Astrocyte of the cerebellum (primary cell): ENCODE data around the gene ZNF521.

Experiments
- DNase-seq: peaks from one replicate; pipeline ENCODE4 v3.0.0-alpha.2; 2011; ENCODE audit warnings: low read depth
- H3K4me3 ChIP-seq: 2 replicates; pipeline ENCODE4 v1.5.1; 2011; ENCODE audit warnings: mild to moderate bottlenecking, low read depth, low read length, moderate library complexity
- CTCF ChIP-seq: IDR thresholded peaks from 2 replicates; pipeline ENCODE4 v1.5.1; 2012; ENCODE audit warnings: low read length, low read depth, moderate library complexity, mild to moderate bottlenecking; ENCODE audit errors: missing control alignments
- in situ Hi-C: cut with HindIII; loops from 2 replicates; pipeline ENCODE4 v1.10.0; 2017; ENCODE audit warnings: low sequenced_read_pairs

Gene ZNF521

GRCh38 chr18:25077038-25077943, 274.7 kb downstream of the ZNF521 start:
- in situ Hi-C loops: no loop called here
- no peak for TF ChIP-seq CTCF
- no peak overlapping the region for H3K4me3 ChIP-seq
- DNase-seq: no peak

GRCh38 chr18:25075783-25076182, 276.2 kb downstream of the ZNF521 start:
- no peak overlapping the region for H3K4me3 ChIP-seq
- in situ Hi-C loops: no loop called here
- DNase-seq: no peak
- TF ChIP-seq CTCF: no peak

- H3K4me3 ChIP-seq: no peak overlapping the region
- no peak for DNase-seq
- no peak for TF ChIP-seq CTCF
- in situ Hi-C loops: no loop called here
Measured at GRCh38 chr18:25075331-25075730, 276.6 kb downstream of the ZNF521 start.

- no peak for DNase-seq
Measured at GRCh38 chr18:25074925-25075324, 277.0 kb downstream of the ZNF521 start.

GRCh38 chr18:25072205-25072604, 279.8 kb downstream of the ZNF521 start:
- H3K4me3 ChIP-seq: no peak overlapping the region
- in situ Hi-C loops: no loop called here
- no peak for DNase-seq
- no peak for TF ChIP-seq CTCF

More at GRCh38 chr18:25074925-25075324, 277.0 kb downstream of the ZNF521 start:
- in situ Hi-C loops: no loop called here
- H3K4me3 ChIP-seq: no peak overlapping the region
- TF ChIP-seq CTCF: no peak

- no peak overlapping the region for H3K4me3 ChIP-seq
- peak; percentile 49 for DNase-seq
- in situ Hi-C loops: no loop called here
- no peak for TF ChIP-seq CTCF
Measured at GRCh38 chr18:25067275-25068025, 284.5 kb downstream of the ZNF521 start.
